ENCODE measurements around the gene CERS2. TPM values are rescaled to one million over a fixed set of nuclear protein-coding genes. Genes with fewer than 3 reads are reported as not detected.

Gene CERS2, protein sequence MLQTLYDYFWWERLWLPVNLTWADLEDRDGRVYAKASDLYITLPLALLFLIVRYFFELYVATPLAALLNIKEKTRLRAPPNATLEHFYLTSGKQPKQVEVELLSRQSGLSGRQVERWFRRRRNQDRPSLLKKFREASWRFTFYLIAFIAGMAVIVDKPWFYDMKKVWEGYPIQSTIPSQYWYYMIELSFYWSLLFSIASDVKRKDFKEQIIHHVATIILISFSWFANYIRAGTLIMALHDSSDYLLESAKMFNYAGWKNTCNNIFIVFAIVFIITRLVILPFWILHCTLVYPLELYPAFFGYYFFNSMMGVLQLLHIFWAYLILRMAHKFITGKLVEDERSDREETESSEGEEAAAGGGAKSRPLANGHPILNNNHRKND
- total RNA-seq, result 240 and 261 TPM in 2 replicates
- long read RNA-seq, transcript CERS2-205 (11 exons, 2,505 nt), result major isoform, 442 of 550 reads
- long read RNA-seq, transcript CERS2-201 (11 exons, 2,544 nt), result minor isoform, 13 of 550 reads
- long read RNA-seq, partial matches to known transcripts, result 48 of 550 reads
- long read RNA-seq, other reads (novel, unspliced or antisense), result 45 of 550 reads

DNA sequence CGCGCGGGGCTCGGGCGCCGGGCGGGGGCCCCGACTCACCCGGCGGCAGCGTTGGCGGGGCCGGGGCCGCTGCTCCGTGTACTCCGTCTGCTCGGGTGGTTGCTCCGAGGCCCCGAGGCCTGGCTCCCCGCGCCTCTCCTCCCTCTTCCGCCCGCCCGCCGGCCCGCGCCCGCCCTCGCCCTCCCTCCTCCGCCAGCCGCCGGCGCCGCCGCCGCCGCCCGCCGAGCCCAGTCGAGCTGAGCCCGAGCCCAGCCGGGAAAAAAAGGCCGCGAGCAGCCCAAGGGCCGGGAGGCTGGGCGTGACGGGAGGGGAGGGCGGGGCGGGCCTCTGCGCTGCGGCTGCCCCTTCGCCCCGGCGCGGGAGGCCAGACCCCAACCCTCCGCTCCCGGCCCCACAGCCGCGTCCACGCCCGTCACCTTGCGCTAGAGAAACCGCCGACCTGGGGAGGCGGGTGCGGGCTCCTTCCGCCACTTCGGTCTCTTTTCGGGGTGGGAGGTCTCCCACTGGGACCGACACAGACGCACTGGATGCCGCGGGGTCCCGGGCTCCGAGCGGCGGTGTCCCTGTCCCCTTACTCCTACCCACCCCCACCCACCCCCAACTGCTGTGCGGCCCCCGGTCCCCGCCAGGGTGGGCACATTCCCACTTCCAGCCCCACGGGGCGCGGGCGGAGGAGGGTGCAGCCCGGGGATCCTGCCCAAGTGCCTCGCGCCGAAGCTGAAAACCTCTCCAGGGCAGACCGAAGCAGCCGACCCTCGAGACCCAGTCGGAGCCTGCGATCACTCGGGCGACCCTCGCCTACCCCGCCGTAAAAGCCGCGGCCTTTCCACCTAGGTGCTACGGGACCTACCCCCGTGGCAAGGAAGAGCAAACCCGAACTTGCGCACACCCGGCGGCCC is at the start of gene CERS2:
TSS of gene CERS2 (minus strand) at position 256 of the 899 bp plus-strand sequence. CDS start 5,745 bp downstream, outside the sequence.
- H3K9me3 Mint-ChIP-seq (ENCODE audit: unreplicated experiment), result no peaks in the 10 kb centered on the region
- no peaks in the 10 kb centered on the region for H3K27me3 Mint-ChIP-seq (ENCODE audit: unreplicated experiment)
- peak within 1 kb of the TSS; percentile 83 for H3K4me3 Mint-ChIP-seq (ENCODE audit: unreplicated experiment)
- peak; percentile 94 for DNase-seq (ENCODE audit: extremely low spot score, unreplicated experiment)
- H3K36me3 Mint-ChIP-seq (ENCODE audit: unreplicated experiment), result no peaks in the 10 kb centered on the region
- no peak for TF ChIP-seq CTCF (IDR thresholded peaks at IDR 0.05)
- H3K4me1 Mint-ChIP-seq (ENCODE audit: unreplicated experiment), result peaks cover 58% of the 10 kb centered on the region
- H3K27ac Mint-ChIP-seq (ENCODE audit: unreplicated experiment), result peak within 1 kb of the TSS; percentile 89

GRCh38 chr1:151013518-151013917 is 38.9 kb upstream of the CERS2 start:
- no peak for DNase-seq (ENCODE audit: extremely low spot score, unreplicated experiment)
- Mint-ChIP-seq H3K27ac (ENCODE audit: unreplicated experiment) (peak overlapping the region; percentile 38), H3K27me3 (ENCODE audit: unreplicated experiment) (no peaks in the 10 kb centered on the region), H3K36me3 (ENCODE audit: unreplicated experiment) (peaks cover 3% of the 10 kb centered on the region), H3K4me3 (ENCODE audit: unreplicated experiment) (no peak overlapping the region), H3K4me1 (ENCODE audit: unreplicated experiment) (peaks cover 18% of the 10 kb centered on the region), H3K9me3 (ENCODE audit: unreplicated experiment) (no peaks in the 10 kb centered on the region)
- TF ChIP-seq CTCF (IDR thresholded peaks at IDR 0.05), result no peak

- Mint-ChIP-seq H3K9me3 (ENCODE audit: unreplicated experiment) (no peaks in the 10 kb centered on the region), H3K27me3 (ENCODE audit: unreplicated experiment) (no peaks in the 10 kb centered on the region), H3K27ac (ENCODE audit: unreplicated experiment) (no peak overlapping the region), H3K4me3 (ENCODE audit: unreplicated experiment) (no peak overlapping the region), H3K36me3 (ENCODE audit: unreplicated experiment) (no peaks in the 10 kb centered on the region), H3K4me1 (ENCODE audit: unreplicated experiment) (peaks cover 25% of the 10 kb centered on the region)
- no peak for DNase-seq (ENCODE audit: extremely low spot score, unreplicated experiment)
- TF ChIP-seq CTCF (IDR thresholded peaks at IDR 0.05), result no peak
Observed at GRCh38 chr1:151012684-151013471, 38.2 kb upstream of the CERS2 start.

- no peaks in the 10 kb centered on the region for H3K27me3 Mint-ChIP-seq (ENCODE audit: unreplicated experiment)
- no peaks in the 10 kb centered on the region for H3K9me3 Mint-ChIP-seq (ENCODE audit: unreplicated experiment)
- TF ChIP-seq CTCF (IDR thresholded peaks at IDR 0.05), result no peak
- no peaks in the 10 kb centered on the region for H3K36me3 Mint-ChIP-seq (ENCODE audit: unreplicated experiment)
- DNase-seq (ENCODE audit: extremely low spot score, unreplicated experiment), result no peak
- peaks cover 39% of the 10 kb centered on the region for H3K4me1 Mint-ChIP-seq (ENCODE audit: unreplicated experiment)
- no peak overlapping the region for H3K27ac Mint-ChIP-seq (ENCODE audit: unreplicated experiment)
- no peak overlapping the region for H3K4me3 Mint-ChIP-seq (ENCODE audit: unreplicated experiment)
Observed at GRCh38 chr1:151011154-151011850, 36.7 kb upstream of the CERS2 start.

All from osteocyte (in vitro differentiated cells).